Dermis microvascular lymphatic vessel endothelial cell (primary cell): ENCODE results near the gene RYK. TPM values are rescaled to one million over a fixed set of nuclear protein-coding genes. Genes with fewer than 3 reads are reported as not detected.
"Not testable (repeated sequence)": the region's sequence is repeated elsewhere in the genome, so short reads cannot be mapped to it uniquely, and the experiment has no call there.

Experiments
- DNase-seq, 2 donors: peaks; one replicate each; pipeline versions ENCODE4 v3.0.0 to v3.0.0-alpha.2; 2010; ENCODE audit warnings: low read depth in 2 of 2
- total RNA-seq: library from RNA; depleted of rRNA; stranded (reverse); fragments of >200 nt; gene quantifications from 2 replicates; pipeline ENCODE4 v1.2.1, GENCODE V29; 2014

The RYK gene
- total RNA-seq, result 84.0 and 96.6 TPM in 2 replicates

- peak in 1 of 2 donors; percentile 78 for DNase-seq
These were observed at the start of gene RYK for GRCh38 chr3:134250717-134251220. RYK (minus strand) TSS chr3:134250859; CDS start chr3:134250654, 205 bp downstream.

- DNase-seq, result no peak
These were observed 49.2 kb upstream of the RYK start for GRCh38 chr3:134299888-134300206.

- peak in 1 of 2 donors; percentile 29 for DNase-seq
These were observed 48.7 kb upstream of the RYK start for GRCh38 chr3:134299185-134299887.

GRCh38 chr3:134298249-134298648 lies 47.6 kb upstream of the RYK start:
- no peak for DNase-seq

- DNase-seq, result no peak
These were observed 46.0 kb upstream of the RYK start for GRCh38 chr3:134296616-134297015.

- DNase-seq, result no peak
These were observed 45.3 kb upstream of the RYK start for GRCh38 chr3:134295930-134296329.

- DNase-seq, result no peak
These were observed 43.9 kb upstream of the RYK start for GRCh38 chr3:134294302-134295280.

GRCh38 chr3:134291319-134292254 lies 40.9 kb upstream of the RYK start:
- DNase-seq, result no peak

- DNase-seq, result no peak
These were observed 36.9 kb upstream of the RYK start for GRCh38 chr3:134287512-134287911.

GRCh38 chr3:134284438-134284837 lies 33.8 kb upstream of the RYK start:
- DNase-seq, result no peak

- no peak for DNase-seq
These were observed 32.0 kb upstream of the RYK start for GRCh38 chr3:134282659-134283047.

GRCh38 chr3:134281912-134282658 lies 31.4 kb upstream of the RYK start:
- DNase-seq, result no peak

GRCh38 chr3:134279466-134279865 lies 28.8 kb upstream of the RYK start:
- no peak for DNase-seq

GRCh38 chr3:134277066-134277660 lies 26.5 kb upstream of the RYK start:
- DNase-seq, result no peak

- DNase-seq, result no peak
These were observed 25.4 kb upstream of the RYK start for GRCh38 chr3:134276086-134276485.

GRCh38 chr3:134275110-134275509 lies 24.5 kb upstream of the RYK start:
- not testable (repeated sequence) for DNase-seq

GRCh38 chr3:134274571-134274970 lies 23.9 kb upstream of the RYK start:
- DNase-seq, result no peak

- DNase-seq, result no peak
These were observed 17.3 kb upstream of the RYK start for GRCh38 chr3:134267996-134268395.

GRCh38 chr3:134260987-134261386 lies 10.3 kb upstream of the RYK start:
- no peak for DNase-seq

- no peak for DNase-seq
These were observed 8.2 kb upstream of the RYK start for GRCh38 chr3:134258761-134259347.
